Fibroblast of lung (primary cell): ENCODE data around the gene ENOX1. TPM values are rescaled to one million over a fixed set of nuclear protein-coding genes. Genes with fewer than 3 reads are reported as not detected.

Source experiments
- DNase-seq, 2 donors: peaks; one replicate each; pipeline versions ENCODE4 v3.0.0 to v3.0.0-alpha.2; 2010; ENCODE audit warnings: low read depth in 2 of 2
- H2AFZ ChIP-seq: 2 replicates; pipeline ENCODE4 v1.5.1; 2012; ENCODE audit warnings: low read length, control low read depth, inconsistent platforms
- H3K27ac ChIP-seq: 2 replicates; pipeline ENCODE4 v1.5.1; 2011; ENCODE audit warnings: low read length, control low read depth; ENCODE audit not compliant: insufficient read depth
- H3K27me3 ChIP-seq: 2 replicates; pipeline ENCODE4 v1.5.1; 2011; ENCODE audit warnings: mild to moderate bottlenecking, low read length; ENCODE audit not compliant: control insufficient read depth, insufficient read depth
- H3K36me3 ChIP-seq: 2 replicates; pipeline ENCODE4 v1.5.1; 2011; ENCODE audit warnings: low read length; ENCODE audit not compliant: control insufficient read depth, insufficient read depth
- H3K4me1 ChIP-seq: 2 replicates; pipeline ENCODE4 v1.5.1; 2011; ENCODE audit warnings: low read length; ENCODE audit not compliant: control insufficient read depth, insufficient read depth; ENCODE audit errors: extremely low read depth
- H3K4me2 ChIP-seq: 2 replicates; pipeline ENCODE4 v1.5.1; 2011; ENCODE audit warnings: low read length, control low read depth; ENCODE audit not compliant: insufficient read depth; ENCODE audit errors: extremely low read depth
- H3K4me3 ChIP-seq, 4 experiments: fragments of 200-600 bp in 1 of 4; sonication (generic) in 1 of 4; replicated peaks in 1 of 4; 2 replicates each; pipeline ENCODE4 v1.5.1; 2011 to 2016; ENCODE audit warnings: low read length in 4 of 4, low read depth in 3 of 4, mild to moderate bottlenecking in 3 of 4, control low read depth in 2 of 4, inconsistent platforms in 1 of 4, mixed read lengths in 1 of 4; ENCODE audit not compliant: insufficient read depth in 1 of 4; ENCODE audit errors: control extremely low read depth in 1 of 4
- H3K79me2 ChIP-seq: 2 replicates; pipeline ENCODE4 v1.5.1; 2012; ENCODE audit warnings: mild to moderate bottlenecking, low read length, inconsistent platforms; ENCODE audit not compliant: control insufficient read depth, insufficient read depth
- H3K9ac ChIP-seq: 2 replicates; pipeline ENCODE4 v1.5.1; 2011; ENCODE audit warnings: mild to moderate bottlenecking, low read length, control low read depth; ENCODE audit not compliant: insufficient read depth
- H3K9me3 ChIP-seq: 2 replicates; pipeline ENCODE4 v1.5.1; 2012; ENCODE audit warnings: low read depth, low read length; ENCODE audit not compliant: control insufficient read depth, insufficient read depth
- H4K20me1 ChIP-seq: 2 replicates; pipeline ENCODE4 v1.5.1; 2011; ENCODE audit warnings: low read length; ENCODE audit not compliant: control insufficient read depth, insufficient read depth; ENCODE audit errors: extremely low read depth
- EZH2 ChIP-seq: IDR thresholded peaks from 2 replicates; pipeline ENCODE4 v1.5.1; 2012; ENCODE audit warnings: low read length, control low read depth, mild to moderate bottlenecking; ENCODE audit errors: missing control alignments
- polyA plus RNA-seq, 2 donors: library from polyadenylated mRNA; depleted of rRNA in 1 of 2; stranded (reverse) in 1 of 2; unstranded in 1 of 2; fragments of >200 nt; gene quantifications; 2 replicates each; pipeline ENCODE4 v1.2.1, GENCODE V29; 2011 to 2012; ENCODE audit warnings: missing spikeins in 1 of 2
- total RNA-seq: library from RNA; depleted of rRNA; stranded (reverse); fragments of >200 nt; gene quantifications from 2 replicates; pipeline ENCODE4 v1.2.1, GENCODE V29; 2014
- TF ChIP-seq, protein P1 (sequence below), 2 donors: IDR thresholded peaks in 1 of 2; conservative IDR thresholded peaks in 1 of 2; 1 replicate in 1 of 2; 2 replicates in 1 of 2; pipeline ENCODE4 v1.5.1; 2011 to 2012; ENCODE audit warnings: low read length in 2 of 2, control low read depth in 1 of 2, inconsistent platforms in 1 of 2, low read depth in 1 of 2, mild to moderate bottlenecking in 1 of 2

The ENOX1 gene
- total and polyA plus RNA-seq, 2 donors (not counting 1 experiment from before 2014, with no cell fraction given) = 3.5 to 7.6 TPM

DNA sequence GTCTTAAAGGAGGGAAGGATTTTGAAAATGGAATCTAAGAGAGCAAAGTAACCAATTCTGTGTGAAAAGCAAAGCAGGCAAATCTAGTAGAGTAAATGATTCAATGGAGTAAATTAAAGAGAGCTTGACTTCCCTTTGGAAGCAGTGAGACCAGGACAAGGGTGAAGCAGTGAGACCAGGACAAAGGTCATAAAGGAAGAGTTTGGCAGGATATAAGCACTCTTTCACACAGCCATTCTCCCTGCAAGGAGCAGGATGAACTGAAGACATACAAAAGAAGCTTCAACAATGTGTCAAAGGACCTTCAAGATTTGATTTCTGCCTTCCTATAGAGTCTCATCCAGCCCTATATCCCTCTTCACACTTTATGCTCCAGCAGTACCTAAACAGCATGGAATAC, 123.8 kb downstream of the ENOX1 start:
- H3K27ac ChIP-seq = no peak overlapping the region
- H3K27me3 ChIP-seq = no peaks in the 10 kb centered on the region
- DNase-seq = peak in 1 of 2 donors; percentile 6
- H3K36me3 ChIP-seq = no peaks in the 10 kb centered on the region
- H3K4me3 ChIP-seq = no peak overlapping the region
- no peak overlapping the region for H2AFZ ChIP-seq
- no peaks in the 10 kb centered on the region for H3K9me3 ChIP-seq
- no peaks in the 10 kb centered on the region for H4K20me1 ChIP-seq
- H3K4me1 ChIP-seq = peaks cover 7% of the 10 kb centered on the region
- TF ChIP-seq, protein P1, sequence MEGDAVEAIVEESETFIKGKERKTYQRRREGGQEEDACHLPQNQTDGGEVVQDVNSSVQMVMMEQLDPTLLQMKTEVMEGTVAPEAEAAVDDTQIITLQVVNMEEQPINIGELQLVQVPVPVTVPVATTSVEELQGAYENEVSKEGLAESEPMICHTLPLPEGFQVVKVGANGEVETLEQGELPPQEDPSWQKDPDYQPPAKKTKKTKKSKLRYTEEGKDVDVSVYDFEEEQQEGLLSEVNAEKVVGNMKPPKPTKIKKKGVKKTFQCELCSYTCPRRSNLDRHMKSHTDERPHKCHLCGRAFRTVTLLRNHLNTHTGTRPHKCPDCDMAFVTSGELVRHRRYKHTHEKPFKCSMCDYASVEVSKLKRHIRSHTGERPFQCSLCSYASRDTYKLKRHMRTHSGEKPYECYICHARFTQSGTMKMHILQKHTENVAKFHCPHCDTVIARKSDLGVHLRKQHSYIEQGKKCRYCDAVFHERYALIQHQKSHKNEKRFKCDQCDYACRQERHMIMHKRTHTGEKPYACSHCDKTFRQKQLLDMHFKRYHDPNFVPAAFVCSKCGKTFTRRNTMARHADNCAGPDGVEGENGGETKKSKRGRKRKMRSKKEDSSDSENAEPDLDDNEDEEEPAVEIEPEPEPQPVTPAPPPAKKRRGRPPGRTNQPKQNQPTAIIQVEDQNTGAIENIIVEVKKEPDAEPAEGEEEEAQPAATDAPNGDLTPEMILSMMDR (conservative IDR thresholded peaks at IDR 0.05 in 1 of 2, IDR thresholded peaks at IDR 0.05 in 1 of 2; ENCODE audit: low read depth in 1 of 2, low read length in 2 of 2) = no peak
- TF ChIP-seq EZH2 = no peak
- H3K9ac ChIP-seq = no peak overlapping the region
- no peaks in the 10 kb centered on the region for H3K79me2 ChIP-seq
- H3K4me2 ChIP-seq = no peak overlapping the region

DNA sequence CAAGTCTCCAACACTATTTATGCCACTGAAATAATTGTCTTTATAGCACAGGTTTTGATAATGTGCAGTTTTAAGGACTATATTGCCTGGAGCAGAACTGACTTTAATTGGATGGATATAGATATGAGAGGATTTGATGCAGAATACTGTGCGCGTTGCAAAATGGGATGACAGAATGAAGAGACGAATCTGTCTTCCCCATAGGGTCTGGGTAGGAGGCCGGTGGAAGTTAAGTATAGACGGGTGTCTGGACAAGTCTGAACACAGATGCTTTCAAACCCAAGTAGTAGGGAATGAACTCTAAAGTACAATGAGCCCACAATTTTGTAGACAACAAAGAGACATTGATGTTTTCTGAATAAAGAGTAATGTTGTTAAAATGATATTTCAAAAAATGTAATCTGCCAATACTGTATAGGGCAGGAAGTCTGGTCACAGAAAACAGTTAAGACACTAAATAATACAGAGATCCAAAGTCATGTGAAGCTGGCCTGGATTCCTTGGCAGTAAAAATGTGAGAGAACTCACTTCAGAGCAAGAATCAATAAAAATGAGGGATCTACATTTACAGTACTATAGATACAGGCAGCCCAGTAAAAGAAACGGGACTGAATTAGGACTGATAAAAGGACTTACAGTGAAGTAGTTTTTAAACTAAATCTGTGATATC, 125.5 kb downstream of the ENOX1 start:
- TF ChIP-seq, protein P1 (conservative IDR thresholded peaks at IDR 0.05 in 1 of 2, IDR thresholded peaks at IDR 0.05 in 1 of 2; ENCODE audit: low read depth in 1 of 2, low read length in 2 of 2) = no peak
- no peak for TF ChIP-seq EZH2
- no peaks in the 10 kb centered on the region for H4K20me1 ChIP-seq
- no peaks in the 10 kb centered on the region for H3K79me2 ChIP-seq
- no peaks in the 10 kb centered on the region for H3K9me3 ChIP-seq
- peaks cover 7% of the 10 kb centered on the region for H3K4me1 ChIP-seq
- H3K4me2 ChIP-seq = no peak overlapping the region
- H3K4me3 ChIP-seq = no peak overlapping the region
- DNase-seq = no peak
- H3K27me3 ChIP-seq = no peaks in the 10 kb centered on the region
- H2AFZ ChIP-seq = no peak overlapping the region
- H3K9ac ChIP-seq = no peak overlapping the region
- H3K27ac ChIP-seq = no peak overlapping the region
- H3K36me3 ChIP-seq = no peaks in the 10 kb centered on the region

DNA sequence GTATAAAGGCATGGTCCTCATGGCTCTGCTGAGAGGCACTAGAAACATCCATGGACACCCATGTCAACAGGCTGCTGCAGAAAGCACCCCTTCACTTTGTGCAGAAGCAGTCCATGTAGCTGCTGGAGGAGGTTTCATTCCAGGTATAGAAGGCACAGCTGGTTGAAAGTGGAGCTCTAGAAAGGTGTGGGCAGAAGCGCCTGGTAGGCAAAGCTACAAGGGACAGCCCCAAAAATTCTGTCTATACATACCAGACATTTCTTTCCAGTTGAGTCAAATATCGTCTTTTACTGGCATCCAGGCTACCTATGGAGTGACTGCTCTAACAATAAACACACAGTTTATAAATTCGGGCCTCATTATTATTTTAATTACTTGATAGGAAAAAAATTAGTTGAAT, 129.3 kb downstream of the ENOX1 start:
- no peak overlapping the region for H3K4me2 ChIP-seq
- no peaks in the 10 kb centered on the region for H3K9me3 ChIP-seq
- no peaks in the 10 kb centered on the region for H3K36me3 ChIP-seq
- no peak overlapping the region for H3K4me3 ChIP-seq
- no peaks in the 10 kb centered on the region for H3K79me2 ChIP-seq
- H4K20me1 ChIP-seq = no peaks in the 10 kb centered on the region
- no peak for DNase-seq
- H3K27me3 ChIP-seq = no peaks in the 10 kb centered on the region
- no peak overlapping the region for H3K27ac ChIP-seq
- no peak overlapping the region for H2AFZ ChIP-seq
- TF ChIP-seq, protein P1 (conservative IDR thresholded peaks at IDR 0.05 in 1 of 2, IDR thresholded peaks at IDR 0.05 in 1 of 2; ENCODE audit: low read depth in 1 of 2, low read length in 2 of 2) = no peak
- TF ChIP-seq EZH2 = no peak
- H3K4me1 ChIP-seq = no peaks in the 10 kb centered on the region
- no peak overlapping the region for H3K9ac ChIP-seq
